NT2/D1 (cell line): ENCODE measurements around the gene DOCK2.

Source experiments
- DNase-seq: peaks from one replicate; pipeline ENCODE4 v3.0.0-alpha.2; 2011; ENCODE audit warnings: low read depth, low spot score
- H3K27me3 ChIP-seq: 2 replicates; pipeline ENCODE4 v1.6.0; 2011; ENCODE audit warnings: mild to moderate bottlenecking; ENCODE audit not compliant: insufficient read length, insufficient read depth
- H3K36me3 ChIP-seq: 2 replicates; pipeline ENCODE4 v1.6.1; 2011; ENCODE audit warnings: mild to moderate bottlenecking, low read length, mixed read lengths; ENCODE audit not compliant: insufficient read depth, insufficient read length
- H3K4me1 ChIP-seq: 2 replicates; pipeline ENCODE4 v1.5.1; 2011; ENCODE audit not compliant: insufficient read depth, insufficient read length
- H3K4me3 ChIP-seq: 2 replicates; pipeline ENCODE4 v1.5.1; 2011; ENCODE audit warnings: low read depth; ENCODE audit not compliant: insufficient read length
- H3K9ac ChIP-seq: 2 replicates; pipeline ENCODE4 v1.6.0; 2011; ENCODE audit warnings: low read depth; ENCODE audit not compliant: insufficient read length
- H3K9me3 ChIP-seq: 2 replicates; pipeline ENCODE4 v1.5.1; 2011; ENCODE audit warnings: mild to moderate bottlenecking, low read length; ENCODE audit not compliant: insufficient read depth
- SUZ12 ChIP-seq: IDR thresholded peaks from 2 replicates; pipeline ENCODE4 v1.6.1; 2011; ENCODE audit not compliant: insufficient read length, insufficient read depth; ENCODE audit errors: extremely low read depth
- YY1 ChIP-seq: IDR thresholded peaks from 2 replicates; pipeline ENCODE4 v1.6.1; 2011; ENCODE audit not compliant: insufficient read length, insufficient read depth
- ZNF274 ChIP-seq: IDR thresholded peaks from 2 replicates; pipeline ENCODE4 v1.6.1; 2011; ENCODE audit warnings: mild to moderate bottlenecking, low read depth, low read length

The DOCK2 gene

GRCh38 chr5:169999621-170000020 is 362.5 kb downstream of the DOCK2 start:
- Histone ChIP-seq H3K4me1 (no peaks in the 10 kb centered on the region), H3K27me3 (no peaks in the 10 kb centered on the region), H3K9ac (no peak overlapping the region), H3K9me3 (no peaks in the 10 kb centered on the region), H3K4me3 (no peak overlapping the region), H3K36me3 (no peaks in the 10 kb centered on the region)
- TF ChIP-seq YY1 (no peak), SUZ12 (no peak), ZNF274 (no peak)
- DNase-seq = no peak

- Histone ChIP-seq H3K4me3 (no peak overlapping the region), H3K9me3 (no peaks in the 10 kb centered on the region), H3K9ac (no peak overlapping the region), H3K27me3 (no peaks in the 10 kb centered on the region), H3K4me1 (no peaks in the 10 kb centered on the region), H3K36me3 (no peaks in the 10 kb centered on the region)
- TF ChIP-seq YY1 = no peak
- no peak for TF ChIP-seq SUZ12
- no peak for TF ChIP-seq ZNF274
- no peak for DNase-seq
These were observed 363.1 kb downstream of the DOCK2 start for GRCh38 chr5:170000155-170000554.

GRCh38 chr5:170006021-170006420 is 368.9 kb downstream of the DOCK2 start:
- H3K27me3 ChIP-seq = no peaks in the 10 kb centered on the region
- TF ChIP-seq YY1 (no peak), ZNF274 (no peak), SUZ12 (no peak)
- no peak for DNase-seq
- no peak overlapping the region for H3K9ac ChIP-seq
- H3K9me3 ChIP-seq = no peaks in the 10 kb centered on the region
- H3K4me1 ChIP-seq = no peaks in the 10 kb centered on the region
- no peak overlapping the region for H3K4me3 ChIP-seq
- no peaks in the 10 kb centered on the region for H3K36me3 ChIP-seq

GRCh38 chr5:170008376-170008775 is 371.3 kb downstream of the DOCK2 start:
- Histone ChIP-seq H3K36me3 (no peaks in the 10 kb centered on the region), H3K4me1 (no peaks in the 10 kb centered on the region), H3K4me3 (no peak overlapping the region), H3K9me3 (no peaks in the 10 kb centered on the region), H3K9ac (no peak overlapping the region), H3K27me3 (no peaks in the 10 kb centered on the region)
- TF ChIP-seq SUZ12 = no peak
- no peak for TF ChIP-seq YY1
- TF ChIP-seq ZNF274 = no peak
- no peak for DNase-seq

- no peak overlapping the region for H3K9ac ChIP-seq
- no peaks in the 10 kb centered on the region for H3K4me1 ChIP-seq
- no peaks in the 10 kb centered on the region for H3K27me3 ChIP-seq
- no peaks in the 10 kb centered on the region for H3K9me3 ChIP-seq
- TF ChIP-seq YY1 (no peak), SUZ12 (no peak), ZNF274 (no peak)
- no peaks in the 10 kb centered on the region for H3K36me3 ChIP-seq
- DNase-seq = no peak
- H3K4me3 ChIP-seq = no peak overlapping the region
These were observed 373.5 kb downstream of the DOCK2 start for GRCh38 chr5:170010595-170010994.

- H3K4me3 ChIP-seq = no peak overlapping the region
- DNase-seq = no peak
- no peak overlapping the region for H3K9ac ChIP-seq
- TF ChIP-seq ZNF274 (no peak), SUZ12 (no peak), YY1 (no peak)
- no peaks in the 10 kb centered on the region for H3K27me3 ChIP-seq
- H3K36me3 ChIP-seq = no peaks in the 10 kb centered on the region
- H3K4me1 ChIP-seq = no peaks in the 10 kb centered on the region
- H3K9me3 ChIP-seq = no peaks in the 10 kb centered on the region
These were observed 374.7 kb downstream of the DOCK2 start for GRCh38 chr5:170011751-170012150.

- Histone ChIP-seq H3K27me3 (no peaks in the 10 kb centered on the region), H3K4me3 (no peak overlapping the region), H3K4me1 (no peaks in the 10 kb centered on the region), H3K36me3 (no peaks in the 10 kb centered on the region), H3K9ac (no peak overlapping the region), H3K9me3 (no peaks in the 10 kb centered on the region)
- TF ChIP-seq ZNF274 = no peak
- TF ChIP-seq SUZ12 = no peak
- no peak for TF ChIP-seq YY1
- no peak for DNase-seq
These were observed 375.5 kb downstream of the DOCK2 start for GRCh38 chr5:170012622-170013021.

GRCh38 chr5:170020423-170020822 is 383.3 kb downstream of the DOCK2 start:
- no peak overlapping the region for H3K9ac ChIP-seq
- no peak for DNase-seq
- no peaks in the 10 kb centered on the region for H3K36me3 ChIP-seq
- H3K4me3 ChIP-seq = no peak overlapping the region
- no peaks in the 10 kb centered on the region for H3K27me3 ChIP-seq
- H3K9me3 ChIP-seq = no peaks in the 10 kb centered on the region
- TF ChIP-seq SUZ12 = no peak
- H3K4me1 ChIP-seq = no peaks in the 10 kb centered on the region
